GM18498 (cell line): ENCODE results near the gene CLRN3.

ENCODE experiments used
- ATAC-seq: cut with Tn5 transposase; IDR thresholded peaks from one replicate; pipeline ENCODE4 v1.9.1; 2021; ENCODE audit warnings: mild to moderate bottlenecking, moderate library complexity; ENCODE audit not compliant: unreplicated experiment

The CLRN3 gene

GRCh38 chr10:127899766-127900387 lies 7.1 kb upstream of the CLRN3 start:
- ATAC-seq = no peak

GRCh38 chr10:127897177-127897576 lies 4.4 kb upstream of the CLRN3 start:
- no peak for ATAC-seq

GRCh38 chr10:127896590-127896989 lies 3.8 kb upstream of the CLRN3 start:
- no peak for ATAC-seq

GRCh38 chr10:127894146-127894545 lies 1.4 kb upstream of the CLRN3 start:
- no peak for ATAC-seq

- ATAC-seq = no peak
These were observed 1.9 kb downstream of the CLRN3 start for GRCh38 chr10:127890832-127891334.

GRCh38 chr10:127890216-127890615 lies 2.5 kb downstream of the CLRN3 start:
- ATAC-seq = no peak

GRCh38 chr10:127889605-127890195 lies 3.0 kb downstream of the CLRN3 start:
- ATAC-seq = no peak

GRCh38 chr10:127888521-127889312 lies 4.0 kb downstream of the CLRN3 start:
- ATAC-seq = no peak

- no peak for ATAC-seq
These were observed 5.0 kb downstream of the CLRN3 start for GRCh38 chr10:127887541-127888415.

- no peak for ATAC-seq
These were observed 6.2 kb downstream of the CLRN3 start for GRCh38 chr10:127886371-127887051.

GRCh38 chr10:127884501-127884900 lies 8.2 kb downstream of the CLRN3 start:
- ATAC-seq = no peak

- no peak for ATAC-seq
These were observed 9.2 kb downstream of the CLRN3 start for GRCh38 chr10:127883516-127883915.

- ATAC-seq = no peak
These were observed 9.8 kb downstream of the CLRN3 start for GRCh38 chr10:127882801-127883459.

- ATAC-seq = no peak
These were observed 10.3 kb downstream of the CLRN3 start for GRCh38 chr10:127882391-127882790.

- no peak for ATAC-seq
These were observed 11.5 kb downstream of the CLRN3 start for GRCh38 chr10:127881262-127881661.

- no peak for ATAC-seq
These were observed 12.2 kb downstream of the CLRN3 start for GRCh38 chr10:127880557-127880956.

GRCh38 chr10:127878475-127879055 lies 14.2 kb downstream of the CLRN3 start:
- ATAC-seq = no peak

GRCh38 chr10:127877699-127878098 lies 15.0 kb downstream of the CLRN3 start:
- ATAC-seq = no peak

- ATAC-seq = no peak
These were observed 15.6 kb downstream of the CLRN3 start for GRCh38 chr10:127877116-127877515.
